ENCODE measurements around the gene GAGE12F. TPM values are rescaled to one million over a fixed set of nuclear protein-coding genes. Genes with fewer than 3 reads are reported as not detected.

GAGE12F gene
- total RNA-seq, 1 donor from 2014 or later, result not detected

DNA sequence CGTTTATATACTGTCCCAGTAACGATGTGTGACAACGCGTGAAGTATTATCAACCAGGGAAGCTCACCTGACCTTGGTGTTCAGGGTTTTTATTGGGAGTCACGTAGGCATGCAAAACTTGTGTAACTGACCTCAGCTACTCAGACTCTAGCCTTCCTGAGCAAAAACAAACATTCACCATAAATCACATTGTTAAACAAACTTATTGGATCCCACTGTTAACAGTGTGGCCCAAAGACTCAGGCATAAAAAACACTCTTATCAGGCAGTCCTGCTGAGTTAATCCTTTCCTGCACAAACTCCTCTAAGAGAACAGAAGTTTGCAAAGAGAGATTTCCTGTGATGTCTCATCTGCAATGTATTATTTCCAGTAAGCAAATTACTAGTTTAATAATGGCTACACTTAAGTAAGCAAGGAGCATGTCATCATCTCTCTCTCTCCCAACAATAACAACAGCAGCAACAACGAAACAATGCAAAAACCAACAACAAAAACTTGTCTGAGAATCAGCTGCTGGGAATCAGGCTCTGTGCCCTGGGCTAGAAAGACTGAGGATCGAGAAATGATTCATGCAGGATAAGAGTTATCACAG, 50.2 kb downstream of the GAGE12F start:
- FAIRE-seq, result no peak

More for the DNA sequence above, 50.2 kb downstream of the GAGE12F start:
- DNase-seq (ENCODE audit: low read depth), result no peak
- Histone ChIP-seq H3K36me3 (ENCODE audit: control insufficient read depth, insufficient read depth, low read length) (no peaks in the 10 kb centered on the region), H3K4me3 (ENCODE audit: low read depth, low read length) (no peak overlapping the region), H3K27me3 (ENCODE audit: control insufficient read depth, insufficient read depth, low read length) (no peaks in the 10 kb centered on the region)
- TF ChIP-seq, protein P1, sequence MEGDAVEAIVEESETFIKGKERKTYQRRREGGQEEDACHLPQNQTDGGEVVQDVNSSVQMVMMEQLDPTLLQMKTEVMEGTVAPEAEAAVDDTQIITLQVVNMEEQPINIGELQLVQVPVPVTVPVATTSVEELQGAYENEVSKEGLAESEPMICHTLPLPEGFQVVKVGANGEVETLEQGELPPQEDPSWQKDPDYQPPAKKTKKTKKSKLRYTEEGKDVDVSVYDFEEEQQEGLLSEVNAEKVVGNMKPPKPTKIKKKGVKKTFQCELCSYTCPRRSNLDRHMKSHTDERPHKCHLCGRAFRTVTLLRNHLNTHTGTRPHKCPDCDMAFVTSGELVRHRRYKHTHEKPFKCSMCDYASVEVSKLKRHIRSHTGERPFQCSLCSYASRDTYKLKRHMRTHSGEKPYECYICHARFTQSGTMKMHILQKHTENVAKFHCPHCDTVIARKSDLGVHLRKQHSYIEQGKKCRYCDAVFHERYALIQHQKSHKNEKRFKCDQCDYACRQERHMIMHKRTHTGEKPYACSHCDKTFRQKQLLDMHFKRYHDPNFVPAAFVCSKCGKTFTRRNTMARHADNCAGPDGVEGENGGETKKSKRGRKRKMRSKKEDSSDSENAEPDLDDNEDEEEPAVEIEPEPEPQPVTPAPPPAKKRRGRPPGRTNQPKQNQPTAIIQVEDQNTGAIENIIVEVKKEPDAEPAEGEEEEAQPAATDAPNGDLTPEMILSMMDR (IDR thresholded peaks at IDR 0.05; ENCODE audit: insufficient read depth, low read length, severe bottlenecking), result no peak

Other genes with a start within 250 kb of the GAGE12F start
- gene GAGE12J, start 238.8 kb upstream of the GAGE12F start, total RNA-seq, result not detected in 2 replicates
- not detected in 2 replicates for gene GAGE13, start 229.3 kb upstream of the GAGE12F start, total RNA-seq
- gene GAGE12C, start 28.7 kb upstream of the GAGE12F start, total RNA-seq, result not detected in 2 replicates
- not detected in 2 replicates for gene GAGE12D, start 19.1 kb upstream of the GAGE12F start, total RNA-seq
- not detected in 2 replicates for gene GAGE12E, start 9.6 kb upstream of the GAGE12F start, total RNA-seq
- not detected in 2 replicates for gene GAGE12G, start 9.6 kb downstream of the GAGE12F start, total RNA-seq
- not detected in 2 replicates for gene GAGE12H, start 19.1 kb downstream of the GAGE12F start, total RNA-seq
- not detected in 2 replicates for gene GAGE2A, start 28.7 kb downstream of the GAGE12F start, total RNA-seq
- gene GAGE1, start 38.2 kb downstream of the GAGE12F start, total RNA-seq, result not detected in 2 replicates
- not detected in 2 replicates for gene PAGE1, start 135.1 kb downstream of the GAGE12F start, total RNA-seq